Loucy (cell line): ENCODE measurements around the gene BCAS4.
"Not testable (repeated sequence)": the region's sequence is repeated elsewhere in the genome, so short reads cannot be mapped to it uniquely, and the experiment has no call there.

ENCODE experiments used
- CTCF ChIP-seq: fragments of 200-600 bp; sonication (generic); conservative IDR thresholded peaks from 2 replicates; pipeline ENCODE4 v1.5.1; 2014; ENCODE audit warnings: mild to moderate bottlenecking, antibody characterized with exemption, low read length
- EZH2phosphoT487 ChIP-seq: fragments of 200-600 bp; IDR thresholded peaks from 2 replicates; pipeline ENCODE4 v1.6.1; 2018; ENCODE audit warnings: antibody characterized with exemption, mild to moderate bottlenecking, moderate library complexity, borderline replicate concordance

- TF ChIP-seq CTCF, EZH2phosphoT487: not testable (repeated sequence)
Observed at GRCh38 chr20:50768991-50769390, 25.9 kb upstream of the BCAS4 start.
